Peyer's patch (tissue), 4 donors: ENCODE results near the gene MTSS2.

Experiments
- CTCF ChIP-seq, 6 experiments: fragments of 450-650 bp in 4 of 6; fragments of 200-600 bp in 2 of 6; sonication (generic) in 1 of 6; IDR thresholded peaks; one replicate each; pipeline ENCODE4 v1.5.1; 2017 to 2019; ENCODE audit warnings: antibody characterized with exemption in 6 of 6, mild to moderate bottlenecking in 3 of 6, moderate library complexity in 1 of 6
- POLR2A ChIP-seq, 2 donors: fragments of 450-650 bp; IDR thresholded peaks; one replicate each; pipeline ENCODE4 v1.5.1; 2017; ENCODE audit warnings: antibody characterized with exemption in 2 of 2, mild to moderate bottlenecking in 2 of 2, moderate library complexity in 2 of 2

- TF ChIP-seq CTCF (IDR thresholded peaks at IDR 0.05) = no peak
- TF ChIP-seq POLR2A (IDR thresholded peaks at IDR 0.05) = no peak
Observed at GRCh38 chr16:70701036-70701435, 15.2 kb upstream of the MTSS2 start.
